NCI-H1436 (cell line): ENCODE data around the gene SLC9A8.
A peak's percentile ranks its signal among the peaks of the same experiment; 100 is the strongest.

Experiments used
- DNase-seq: peaks from one replicate; lab custom pipeline; 2025; lab: John Stamatoyannopoulos, UW

Gene SLC9A8

DNA sequence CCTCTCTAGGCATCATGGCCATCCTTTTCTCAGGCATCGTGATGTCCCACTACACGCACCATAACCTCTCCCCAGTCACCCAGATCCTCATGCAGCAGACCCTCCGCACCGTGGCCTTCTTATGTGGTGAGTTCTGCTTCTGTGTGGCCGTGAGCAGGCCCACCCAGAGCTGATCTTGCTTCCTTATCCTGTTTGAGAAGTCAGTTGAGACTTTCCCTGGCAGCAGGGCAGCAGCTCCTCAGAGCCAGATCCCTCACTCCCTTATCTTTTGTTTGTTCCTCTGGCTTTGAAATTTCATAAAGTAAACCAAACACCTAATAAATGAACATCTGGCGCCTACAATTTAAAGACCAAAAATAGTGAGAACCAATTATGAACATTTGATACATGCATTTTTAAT lies 62.1 kb downstream of the SLC9A8 start:
- DNase-seq = no peak

DNA sequence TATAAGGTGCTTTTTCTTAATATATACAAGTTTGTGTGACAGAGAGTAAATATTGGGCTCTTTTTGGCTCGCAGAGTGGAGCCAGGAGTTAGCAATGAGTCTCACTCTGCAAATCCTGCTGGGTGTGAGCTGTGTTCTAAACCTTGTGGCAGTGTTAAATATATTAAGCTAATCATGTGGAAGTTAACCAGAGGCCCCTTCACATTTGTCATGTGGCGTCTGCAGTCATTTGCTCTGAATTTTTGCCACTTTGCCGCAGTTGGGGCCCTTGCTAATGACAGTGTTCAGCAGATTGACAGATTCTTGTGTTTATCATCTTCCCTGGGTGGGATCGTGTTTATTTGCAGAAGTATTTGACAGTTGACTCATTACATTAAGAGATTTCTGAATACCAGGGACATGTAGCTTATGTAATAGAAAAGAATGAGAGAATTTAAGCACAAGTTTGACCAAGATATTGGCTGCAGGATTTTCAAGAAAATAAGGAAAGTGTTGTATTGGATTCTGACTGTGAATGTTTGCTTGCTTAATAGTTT lies 64.8 kb downstream of the SLC9A8 start:
- no peak for DNase-seq

DNA sequence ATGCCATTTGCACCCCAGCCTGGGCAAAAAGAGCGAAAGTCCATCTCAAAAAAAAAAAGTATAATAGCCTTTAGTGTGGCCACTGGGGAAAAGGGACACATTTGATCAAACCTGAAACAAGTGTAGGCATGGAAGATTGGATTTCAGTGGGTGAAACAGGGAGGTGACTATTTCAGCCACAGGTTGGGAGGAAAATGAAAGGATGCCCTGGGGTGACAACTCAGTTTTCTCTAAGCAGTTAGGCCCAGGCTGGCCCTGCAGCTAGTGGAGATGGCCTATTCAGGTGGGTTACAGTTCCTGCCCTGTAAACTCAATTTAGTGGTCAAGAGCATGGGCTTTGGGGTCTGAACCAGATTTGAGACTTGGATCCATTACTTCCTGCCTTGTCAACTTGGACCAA lies 66.3 kb downstream of the SLC9A8 start:
- no peak for DNase-seq

DNA sequence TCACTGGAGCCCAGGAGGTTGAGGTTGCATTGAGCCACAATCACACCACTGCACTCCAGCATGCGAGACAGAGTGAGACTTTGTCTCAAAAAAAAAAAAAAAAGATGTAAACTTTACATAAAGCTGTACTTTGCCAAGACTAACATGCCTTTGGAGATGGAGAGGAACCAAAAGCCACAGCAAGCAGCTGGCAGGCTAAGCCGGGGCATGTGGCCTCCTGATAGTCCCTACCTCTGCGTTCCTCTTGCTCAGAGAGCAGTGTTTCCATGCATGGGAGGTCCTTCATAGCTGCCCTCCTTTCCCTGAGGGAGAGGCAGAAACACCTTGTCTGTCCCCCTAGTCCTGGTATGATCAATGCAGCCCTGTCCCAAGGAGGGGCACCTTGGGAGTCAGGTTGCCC lies 67.5 kb downstream of the SLC9A8 start:
- DNase-seq = no peak

DNA sequence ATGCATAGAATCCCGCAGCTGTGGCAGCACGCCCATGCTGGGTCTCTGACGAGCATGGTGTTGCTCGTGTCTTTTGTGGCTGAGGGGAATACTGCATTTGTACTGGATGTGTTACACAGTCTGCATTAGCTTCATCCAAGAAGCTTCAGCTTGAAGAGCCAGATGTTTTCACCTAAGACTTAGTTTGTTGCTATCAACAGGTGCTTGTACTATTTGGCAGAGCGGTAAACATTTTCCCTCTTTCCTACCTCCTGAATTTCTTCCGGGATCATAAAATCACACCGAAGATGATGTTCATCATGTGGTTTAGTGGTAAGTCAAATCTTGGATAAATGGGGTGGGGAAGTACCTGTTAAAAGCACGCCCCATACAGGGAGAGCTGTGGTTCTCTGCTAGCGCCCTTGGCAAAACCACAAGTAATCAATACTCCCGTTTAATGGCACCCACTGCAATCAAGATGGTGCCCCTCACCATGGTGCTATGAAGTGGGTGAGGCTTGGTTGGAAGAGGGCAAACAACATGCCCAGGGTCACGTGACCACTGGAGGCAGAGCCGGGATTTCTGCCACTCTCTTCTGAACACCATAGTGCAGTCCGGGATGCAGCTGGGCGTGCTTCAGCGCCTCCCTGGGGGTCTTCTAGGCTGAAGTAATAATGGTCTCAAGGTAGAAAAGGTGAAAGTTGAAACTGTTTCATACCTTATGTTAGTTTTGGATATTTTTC lies 68.3 kb downstream of the SLC9A8 start:
- no peak for DNase-seq

DNA sequence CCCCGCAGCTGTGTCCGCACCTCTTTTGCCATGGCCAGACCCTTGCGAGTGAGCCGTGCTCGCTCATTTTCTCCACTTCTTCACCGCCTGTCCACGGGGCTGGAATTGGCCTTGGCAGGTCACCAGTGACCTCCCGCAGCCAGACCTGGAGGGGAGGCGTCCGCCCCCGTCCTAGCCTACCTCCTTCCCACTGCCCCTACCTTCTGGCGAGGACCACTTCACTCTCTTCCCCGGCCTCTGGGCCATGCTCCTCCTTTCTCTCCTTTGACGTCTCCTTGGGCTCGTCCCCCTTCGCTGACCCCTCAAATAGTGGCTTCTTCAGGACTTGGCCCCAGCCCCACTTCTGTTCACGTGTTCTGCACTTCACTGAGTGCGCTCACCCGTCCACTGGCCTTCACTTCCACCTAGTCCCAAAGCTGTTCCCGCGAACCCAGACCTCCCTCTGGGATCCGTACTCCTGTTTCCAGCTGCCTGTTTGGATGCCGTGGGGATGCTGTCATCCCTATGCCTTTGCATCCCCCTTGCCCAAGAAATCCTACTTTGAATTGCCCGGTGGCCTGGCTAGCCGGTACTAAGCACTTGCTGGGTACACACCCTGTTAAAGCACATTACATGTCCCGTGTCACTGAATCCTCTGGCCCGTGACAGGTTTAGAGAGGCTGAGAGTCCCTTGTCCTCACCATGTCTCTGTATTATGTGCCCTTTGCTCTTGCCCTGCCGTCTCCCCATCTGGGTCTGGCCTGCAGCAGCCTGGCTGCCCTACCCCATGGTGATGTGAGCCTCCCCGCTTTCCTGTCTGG lies 69.7 kb downstream of the SLC9A8 start:
- no peak for DNase-seq

DNA sequence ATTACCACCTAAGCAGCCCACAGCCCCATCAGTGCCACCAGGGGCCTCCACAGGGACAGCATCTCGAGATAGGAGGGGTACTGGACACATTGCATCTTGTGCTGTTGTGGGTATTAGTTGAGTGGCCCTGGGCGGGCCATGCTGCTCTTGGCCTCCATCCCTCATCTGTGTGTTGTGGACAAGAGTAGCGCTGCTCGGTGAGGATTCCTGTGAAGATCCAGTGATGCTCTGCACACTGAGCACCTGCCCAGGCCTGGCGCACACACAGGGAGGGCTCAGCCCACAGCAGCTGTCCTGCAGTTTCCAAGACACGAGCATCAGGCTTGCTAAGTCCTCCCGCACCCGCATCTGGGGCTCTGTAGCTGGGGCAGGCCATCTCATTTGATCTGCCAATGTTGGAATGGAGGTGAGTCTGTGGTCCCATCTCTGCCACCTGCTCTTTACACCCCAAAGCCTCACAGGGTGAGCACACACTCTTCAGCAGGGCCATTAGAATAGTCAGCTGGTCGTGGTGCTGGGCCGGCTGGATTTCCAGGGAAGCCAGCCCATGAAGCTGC lies 70.7 kb downstream of the SLC9A8 start:
- DNase-seq = no peak

DNA sequence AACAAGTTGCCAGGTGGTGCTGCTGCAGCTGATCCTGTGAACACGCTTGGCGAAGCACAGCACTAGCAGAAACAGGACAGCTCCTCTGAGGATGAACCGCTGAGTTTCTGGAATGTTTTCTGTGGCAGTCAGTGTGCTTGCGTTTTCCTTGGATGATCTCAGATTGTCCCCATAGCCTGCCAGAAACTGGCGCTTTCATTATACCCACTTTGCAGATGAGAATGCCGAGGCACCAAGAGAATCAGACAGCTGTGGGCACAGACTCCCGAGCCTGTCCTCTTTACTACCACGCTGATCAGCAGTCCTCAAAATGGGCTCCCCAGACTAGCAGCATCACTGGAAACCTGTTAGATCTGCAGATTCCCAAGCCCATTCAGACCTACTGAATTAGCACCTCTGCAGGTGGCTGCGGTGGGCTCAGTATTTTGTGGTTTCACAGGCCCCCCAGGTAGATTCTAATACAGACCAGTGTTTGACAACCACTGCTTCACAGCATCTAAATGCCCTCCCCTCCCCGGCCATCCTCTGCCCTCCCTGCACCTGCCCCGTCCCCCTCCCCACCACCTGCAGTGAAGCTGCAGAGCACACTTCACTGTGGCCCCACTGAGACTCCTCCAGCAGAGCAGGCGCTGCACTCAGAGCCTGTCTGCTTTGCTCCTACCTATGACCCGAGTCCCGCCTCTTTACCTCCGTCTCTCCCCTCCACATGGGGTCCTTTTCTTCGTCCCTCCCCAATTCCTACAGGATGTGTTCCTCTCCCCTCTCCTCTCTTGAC lies 73.1 kb downstream of the SLC9A8 start:
- DNase-seq = no peak

DNA sequence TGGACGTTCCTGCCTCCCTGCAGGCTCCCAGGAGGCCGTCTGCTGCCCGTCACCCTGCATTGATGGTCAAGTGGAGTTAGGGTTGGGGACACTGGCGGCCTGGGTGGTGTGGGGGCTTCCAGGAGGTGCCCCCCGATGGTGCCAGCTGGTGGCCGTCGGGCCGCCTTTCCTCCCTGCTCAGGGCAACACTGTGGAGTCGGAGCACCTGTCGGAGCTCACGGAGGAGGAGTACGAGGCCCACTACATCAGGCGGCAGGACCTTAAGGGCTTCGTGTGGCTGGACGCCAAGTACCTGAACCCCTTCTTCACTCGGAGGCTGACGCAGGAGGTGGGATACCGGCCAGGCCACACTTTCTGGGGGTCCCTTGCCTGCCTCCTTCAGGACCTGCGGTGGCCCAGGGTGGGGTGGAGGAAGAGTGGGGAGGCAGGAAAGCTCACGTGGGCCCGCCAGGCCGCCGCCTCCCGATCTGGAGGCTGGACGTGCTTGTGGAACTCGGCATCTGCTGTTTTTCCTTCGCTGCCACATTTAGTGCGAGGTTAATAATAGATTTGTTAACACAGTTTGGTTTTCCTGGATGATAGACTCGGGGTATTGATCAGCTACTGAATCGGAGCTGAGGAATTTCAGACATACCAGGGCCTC lies 74.1 kb downstream of the SLC9A8 start:
- DNase-seq = no peak

DNA sequence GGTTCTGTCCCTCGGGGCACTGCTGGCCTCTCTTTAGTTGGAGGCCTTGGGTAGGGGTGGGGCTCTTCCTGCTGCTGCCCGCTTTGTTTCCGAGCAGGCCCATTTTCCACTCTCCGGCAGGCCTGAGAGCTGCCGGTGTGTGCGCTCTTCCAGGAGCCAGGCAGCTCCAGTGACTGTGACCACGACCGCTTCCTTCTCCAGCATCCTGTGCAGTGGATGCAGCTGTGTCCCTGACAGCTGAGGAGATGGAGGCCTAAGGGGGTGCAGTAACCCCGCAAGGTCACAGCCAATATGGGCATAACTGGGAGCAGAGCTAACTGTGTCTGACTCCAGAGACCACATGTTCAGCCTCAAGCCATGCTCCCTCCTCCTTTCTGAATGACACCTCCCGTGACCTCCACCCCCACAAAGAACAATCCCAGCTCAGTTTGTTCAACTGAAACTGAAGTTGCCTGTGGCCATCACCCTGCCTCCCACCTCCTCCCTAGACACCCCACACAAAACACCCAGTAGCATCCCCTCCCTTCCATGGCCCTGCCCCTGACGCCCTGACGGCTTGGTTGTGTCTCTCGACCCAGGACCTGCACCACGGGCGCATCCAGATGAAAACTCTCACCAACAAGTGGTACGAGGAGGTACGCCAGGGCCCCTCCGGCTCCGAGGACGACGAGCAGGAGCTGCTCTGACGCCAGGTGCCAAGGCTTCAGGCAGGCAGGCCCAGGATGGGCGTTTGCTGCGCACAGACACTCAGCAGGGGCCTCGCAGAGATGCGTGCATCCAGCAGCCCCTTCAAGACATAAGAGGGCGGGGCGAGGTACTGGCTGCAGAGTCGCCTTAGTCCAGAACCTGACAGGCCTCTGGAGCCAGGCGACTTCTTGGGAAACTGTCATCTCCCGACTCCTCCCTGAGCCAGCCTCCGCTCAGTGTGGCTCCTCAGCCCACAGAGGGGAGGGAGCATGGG lies 74.9 kb downstream of the SLC9A8 start:
- no peak for DNase-seq

DNA sequence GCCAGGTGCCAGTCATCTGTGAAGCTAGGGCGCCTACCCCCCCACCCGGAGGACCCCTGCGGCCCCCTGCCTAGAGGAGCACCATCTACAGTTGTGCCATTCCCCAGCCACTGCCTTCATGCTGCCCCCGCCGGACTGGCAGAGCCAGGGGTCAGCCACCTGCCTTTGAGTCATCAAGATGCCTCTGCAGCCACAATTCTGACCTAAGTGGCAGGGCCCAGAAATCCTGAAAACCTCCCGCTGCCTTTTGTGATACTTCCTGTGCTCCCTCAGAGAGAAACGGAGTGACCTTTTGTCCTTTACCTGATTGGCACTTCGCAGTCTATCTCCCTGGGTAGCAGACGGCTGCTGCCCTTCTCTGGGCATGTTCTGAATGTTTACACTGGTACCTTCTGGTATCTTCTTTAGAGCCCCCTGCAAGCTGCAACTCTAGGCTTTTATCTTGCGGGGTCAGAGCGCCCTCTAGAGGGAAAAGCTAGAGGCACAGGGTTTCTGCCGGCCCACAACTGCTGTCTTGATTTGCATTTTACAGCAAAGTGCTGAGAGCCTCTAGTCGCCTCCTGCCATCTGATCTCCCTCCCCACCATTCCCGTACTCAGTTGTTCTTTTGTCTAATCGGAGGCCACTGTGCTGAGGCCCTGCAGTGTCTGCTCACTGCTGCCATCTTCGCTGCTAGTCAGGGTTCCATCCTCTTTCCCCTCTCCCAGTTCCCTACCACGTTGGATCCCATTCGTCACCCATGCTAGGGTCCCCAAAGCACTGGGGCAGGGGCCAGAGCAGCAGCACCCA lies 75.8 kb downstream of the SLC9A8 start:
- DNase-seq = peak; percentile 16

DNA sequence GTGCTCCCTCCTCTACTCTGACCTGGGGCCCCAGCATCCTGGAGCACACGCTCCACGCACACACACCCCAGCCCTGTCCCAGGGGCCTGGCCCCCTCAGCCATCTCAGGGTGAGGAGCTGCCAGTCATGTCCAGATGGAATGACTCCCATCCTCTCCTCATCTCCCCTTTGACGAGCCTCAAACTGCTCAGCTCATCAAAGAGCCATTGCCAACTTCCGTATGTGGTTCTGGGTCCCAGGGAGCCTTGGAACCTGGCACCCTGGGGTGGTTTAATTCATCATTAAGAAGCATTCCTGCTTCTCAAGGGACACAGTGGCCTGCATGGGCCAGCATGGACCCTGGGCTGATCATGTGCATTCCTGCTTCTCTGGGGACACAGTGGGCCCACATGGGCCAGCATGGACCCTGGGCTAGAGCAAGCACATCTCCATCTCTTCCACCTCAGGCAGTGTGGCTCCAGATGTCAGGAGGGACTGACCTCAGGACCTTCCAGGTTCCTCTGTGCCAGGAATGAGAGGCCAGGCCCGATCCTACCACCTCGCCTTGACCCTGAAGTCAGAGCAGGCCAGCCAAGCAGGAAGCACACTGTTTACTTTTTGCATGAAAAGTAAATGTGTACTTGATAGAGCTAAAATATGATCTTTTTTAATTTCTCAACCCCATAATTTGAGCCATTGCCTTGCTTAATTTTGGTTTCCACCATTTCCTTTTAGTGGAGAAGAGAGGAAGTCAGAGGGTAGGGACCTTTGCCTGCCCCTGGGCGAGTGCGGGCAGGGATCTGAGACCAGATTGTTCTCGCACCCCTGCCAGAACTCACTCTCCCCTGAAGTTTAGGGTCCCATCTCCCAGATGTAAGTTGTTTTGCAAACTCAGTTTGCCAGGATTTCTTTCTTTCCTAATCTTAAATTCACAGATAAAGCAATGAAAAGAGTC lies 76.6 kb downstream of the SLC9A8 start:
- DNase-seq = no peak

DNA sequence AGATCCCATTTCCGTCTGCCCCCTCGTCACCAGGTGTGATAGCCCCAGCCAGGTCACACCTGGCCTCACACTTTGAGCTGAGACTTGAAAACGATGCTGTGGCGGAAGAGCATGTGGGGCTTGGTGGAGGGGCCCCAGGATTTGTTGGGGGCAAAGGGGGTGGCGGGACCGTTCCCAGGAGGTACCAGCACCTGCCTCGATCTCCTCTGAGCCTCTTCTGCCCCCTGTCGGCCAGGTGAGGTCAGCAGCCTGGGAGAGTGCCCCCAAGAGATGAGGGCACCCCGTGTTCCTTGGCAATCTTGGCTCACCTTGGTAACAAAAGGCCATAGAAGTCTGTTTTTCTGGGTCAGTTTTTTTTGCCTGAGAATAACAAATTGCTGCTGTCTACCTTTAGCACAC lies 77.3 kb downstream of the SLC9A8 start:
- DNase-seq = no peak

DNA sequence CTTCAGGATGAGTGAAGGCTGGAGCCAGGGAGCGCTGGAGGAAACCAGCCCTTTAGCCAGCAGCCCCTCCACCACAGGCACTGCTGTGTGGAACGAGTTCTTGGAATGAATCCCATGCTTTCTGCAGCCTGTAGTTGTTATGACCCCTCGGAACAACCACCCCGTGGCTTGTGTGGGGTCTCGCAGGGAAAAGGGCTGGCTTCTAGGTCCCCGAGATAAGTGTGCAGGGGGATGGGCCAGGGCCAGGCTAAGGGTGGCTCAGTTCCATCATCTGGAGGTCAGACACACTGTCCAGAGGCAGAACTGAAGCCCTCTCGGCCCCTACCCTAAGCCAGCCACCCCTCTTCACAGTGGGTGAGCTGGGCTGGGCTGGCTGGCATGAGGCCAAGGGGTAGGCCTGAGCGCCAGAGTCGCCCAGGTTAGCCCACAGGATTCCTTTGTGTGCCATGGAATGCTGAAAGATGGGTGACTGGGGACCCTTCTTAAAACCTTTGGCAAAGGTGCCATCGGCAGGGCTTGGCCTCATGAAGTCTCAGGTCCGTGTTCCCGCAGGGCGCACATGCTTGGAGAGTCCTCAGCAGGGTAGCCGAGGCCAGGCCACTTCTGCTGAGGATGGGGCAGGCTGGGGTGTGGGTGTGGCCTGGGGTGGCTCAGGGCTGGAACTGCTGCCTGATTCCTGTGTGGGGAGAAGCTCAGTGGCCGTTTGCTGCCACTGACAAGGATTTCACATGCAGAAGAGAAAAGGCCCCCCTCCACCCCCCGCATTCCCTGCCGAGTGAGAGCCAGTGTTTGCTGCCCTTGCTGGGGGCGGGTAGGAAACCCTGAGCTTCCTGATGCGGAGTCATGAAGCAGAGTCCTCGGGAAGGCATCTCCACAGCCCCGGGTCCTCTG lies 78.1 kb downstream of the SLC9A8 start:
- no peak for DNase-seq

DNA sequence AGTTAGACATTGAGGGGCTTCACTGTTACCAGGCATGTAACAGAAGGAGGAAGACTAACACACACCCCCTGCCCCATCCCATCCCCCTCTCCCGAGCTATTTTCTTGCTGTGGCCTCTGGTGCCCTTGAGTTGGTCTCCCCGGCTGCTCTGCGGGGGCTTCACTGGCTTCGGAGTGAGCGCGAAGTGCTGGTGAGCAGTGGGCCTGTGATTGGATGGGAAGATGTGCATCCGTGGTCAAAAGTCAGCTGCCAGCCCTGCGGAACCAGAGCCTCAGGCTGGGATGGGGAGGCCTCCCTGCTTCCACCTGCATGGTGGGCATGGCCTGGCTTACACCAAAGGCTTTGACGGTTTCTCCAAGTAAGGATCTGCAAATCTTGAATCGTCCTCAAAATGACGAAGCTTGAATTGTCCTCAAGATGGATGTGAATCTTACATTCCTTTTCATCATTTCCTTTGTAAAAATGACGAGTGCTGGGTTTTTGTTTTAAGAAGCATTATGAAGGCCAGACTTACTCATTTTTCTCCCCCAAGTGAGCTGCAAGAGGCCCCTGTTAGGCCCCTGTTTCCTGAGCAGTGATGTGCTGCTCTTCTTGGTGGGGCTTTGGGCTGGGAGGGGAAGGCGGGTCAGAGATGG lies 79.0 kb downstream of the SLC9A8 start:
- no peak for DNase-seq

DNA sequence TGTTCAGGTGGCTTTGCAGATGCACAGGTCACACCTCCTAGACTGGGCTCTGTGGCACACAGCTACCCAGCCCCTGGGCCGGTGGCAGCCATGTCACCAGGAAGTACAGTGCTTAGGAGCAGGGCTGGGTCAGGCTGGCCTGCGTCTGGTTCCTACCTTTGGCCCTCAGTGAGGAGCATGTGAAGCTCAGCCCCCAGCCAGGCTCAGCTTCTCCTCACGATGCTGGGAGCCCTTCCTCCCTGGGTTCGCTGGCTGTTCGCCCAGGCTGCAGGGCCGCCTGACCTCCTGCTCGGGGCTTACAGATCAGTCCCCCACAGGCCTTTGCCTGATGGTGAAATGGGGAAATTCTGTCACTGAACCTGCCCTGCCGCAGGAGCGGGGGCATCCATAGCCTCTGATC lies 79.6 kb downstream of the SLC9A8 start:
- DNase-seq = no peak

DNA sequence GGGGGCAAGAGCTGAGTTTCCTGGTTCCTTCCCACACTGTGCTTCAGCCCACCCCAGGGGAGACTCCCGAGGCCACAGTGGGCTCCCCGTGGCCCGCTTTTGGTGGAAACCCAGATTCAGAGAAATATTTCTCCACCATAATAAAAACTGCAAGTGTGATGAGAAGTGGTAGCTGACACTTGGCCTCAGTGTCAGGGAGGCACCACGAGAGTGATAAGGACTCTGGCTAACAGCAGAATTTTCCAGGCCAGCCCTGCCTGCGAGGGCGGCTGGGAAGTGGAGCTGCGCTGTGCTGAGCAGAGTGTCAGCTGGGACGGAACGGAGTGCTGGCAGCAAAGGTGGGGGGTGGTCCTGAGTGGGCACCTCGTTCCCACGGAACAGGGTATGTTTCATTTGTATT lies 80.2 kb downstream of the SLC9A8 start:
- no peak for DNase-seq
